HG03442 (cell line): ENCODE results near the gene MORN5.

Experiments
- ATAC-seq: cut with Tn5 transposase; IDR thresholded peaks from one replicate; pipeline ENCODE4 v1.9.1; 2021; ENCODE audit warnings: mild to moderate bottlenecking, moderate library complexity; ENCODE audit not compliant: unreplicated experiment

MORN5 gene

DNA sequence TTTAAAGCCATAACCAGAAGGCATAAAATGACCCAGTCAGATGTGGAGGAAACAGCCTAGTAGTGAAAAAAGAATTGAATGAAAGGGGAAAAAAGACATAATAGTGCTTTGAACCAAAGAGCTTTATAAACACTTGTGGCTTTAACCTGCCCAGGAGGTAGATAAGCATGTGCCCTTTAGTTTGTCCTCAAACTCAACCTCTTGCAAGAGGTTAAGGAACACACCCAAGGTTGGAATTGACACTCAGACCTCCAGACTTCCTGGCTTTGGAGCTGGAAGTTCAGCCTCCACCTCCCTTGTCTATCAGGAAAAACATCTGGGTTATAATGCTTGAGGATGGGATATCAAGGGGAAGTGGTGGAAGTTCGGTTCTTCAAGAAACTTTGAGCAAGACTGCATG is 16.4 kb upstream of the MORN5 start:
- ATAC-seq: no peak

DNA sequence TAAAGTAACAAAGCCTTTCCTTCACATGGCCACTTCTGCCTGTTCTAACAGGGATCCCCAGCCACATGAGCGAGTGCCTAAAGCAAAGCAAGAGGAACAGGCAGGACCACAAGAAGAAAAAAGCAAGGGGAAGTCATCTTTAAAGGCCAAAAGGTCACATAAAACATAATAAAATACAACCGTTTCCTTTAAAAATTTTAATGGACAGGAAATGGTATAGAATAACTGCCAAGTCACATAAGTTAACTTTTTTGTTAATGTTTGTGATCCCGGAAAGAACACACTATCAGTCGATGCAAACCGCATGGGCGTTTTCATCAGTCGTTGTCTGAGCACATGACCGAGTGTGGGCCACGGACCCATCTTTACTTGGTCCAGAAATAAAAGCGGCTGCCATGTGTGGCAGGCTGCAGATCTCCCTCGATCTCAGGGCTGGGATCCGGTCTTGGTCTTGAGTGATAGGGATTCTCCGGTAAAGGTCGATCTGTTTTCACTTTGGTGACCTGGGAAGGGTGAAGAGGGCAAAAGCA is 15.8 kb upstream of the MORN5 start:
- ATAC-seq: no peak

DNA sequence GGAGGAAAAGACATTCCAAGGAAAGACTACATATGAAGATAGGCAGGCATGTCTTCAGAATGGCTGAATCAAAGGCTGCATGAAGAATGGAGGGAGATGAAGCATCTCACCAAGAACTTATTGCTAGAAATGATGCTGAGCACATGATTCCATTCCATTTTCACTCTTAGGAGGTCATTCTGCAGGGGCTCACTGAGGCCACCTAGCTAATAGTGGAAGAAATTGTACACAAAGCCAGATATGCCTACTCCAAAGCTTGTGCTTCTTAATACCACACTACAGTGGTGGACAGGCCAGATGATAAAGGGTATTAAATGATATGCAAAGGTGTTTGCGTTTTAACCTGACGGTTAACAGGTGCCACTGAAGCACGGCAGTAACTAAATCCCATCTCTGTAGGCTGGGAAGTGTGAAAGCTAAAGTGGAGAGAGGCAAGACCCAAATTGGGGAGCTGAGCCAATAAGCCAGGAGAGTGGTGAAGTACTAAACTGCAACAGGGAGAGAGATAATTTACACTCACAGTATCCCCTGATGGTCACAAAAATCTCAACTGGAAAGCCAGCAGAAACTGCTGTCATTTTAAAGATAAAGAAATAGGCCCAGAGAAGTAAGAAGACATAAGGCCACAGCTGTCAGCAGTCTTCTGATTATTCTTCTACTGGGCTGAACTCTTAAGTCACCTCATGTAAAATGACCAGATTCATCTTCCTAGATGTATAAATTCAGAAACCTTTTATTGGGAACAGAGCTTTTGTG is 14.7 kb upstream of the MORN5 start:
- ATAC-seq: no peak

DNA sequence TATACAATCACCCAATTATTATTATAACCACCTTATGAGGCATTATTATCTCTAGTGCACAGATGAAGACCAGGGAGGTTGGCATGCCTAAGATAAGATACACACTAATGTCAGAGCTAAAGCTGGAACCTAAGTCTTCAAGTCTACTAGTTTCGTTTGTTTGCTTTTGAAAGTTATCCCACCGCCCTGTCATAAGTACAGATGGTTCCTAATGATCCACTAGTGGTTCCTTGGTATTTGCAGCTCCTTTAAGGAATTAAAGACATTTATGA is 14.2 kb upstream of the MORN5 start:
- ATAC-seq: no peak

DNA sequence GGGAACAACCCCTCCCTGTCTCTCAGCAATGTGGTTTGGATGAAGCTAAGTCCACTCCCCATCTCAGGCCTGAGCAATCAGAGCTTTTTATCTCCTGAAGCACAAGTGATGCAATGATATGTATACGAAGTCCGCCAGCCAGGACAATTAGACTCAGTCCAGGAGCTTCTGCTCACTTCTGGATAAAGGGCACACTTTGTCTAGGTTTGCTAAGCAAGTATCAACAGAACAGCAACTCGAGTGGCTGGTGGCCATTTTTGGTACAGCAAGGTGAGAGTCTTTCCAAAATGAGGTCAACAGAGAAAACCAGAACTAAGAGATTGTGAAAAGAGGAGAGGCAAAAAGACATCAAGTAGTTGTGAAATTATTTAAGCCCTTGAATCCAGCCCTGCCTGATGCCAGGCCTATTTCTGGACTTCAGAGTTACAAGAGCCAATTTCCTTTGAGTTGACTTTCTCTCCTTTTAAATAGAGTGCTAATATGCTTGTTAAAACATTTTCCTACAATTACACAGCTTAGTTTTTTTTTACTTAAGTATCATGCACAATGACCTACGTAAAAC is 8.4 kb upstream of the MORN5 start:
- ATAC-seq: no peak

DNA sequence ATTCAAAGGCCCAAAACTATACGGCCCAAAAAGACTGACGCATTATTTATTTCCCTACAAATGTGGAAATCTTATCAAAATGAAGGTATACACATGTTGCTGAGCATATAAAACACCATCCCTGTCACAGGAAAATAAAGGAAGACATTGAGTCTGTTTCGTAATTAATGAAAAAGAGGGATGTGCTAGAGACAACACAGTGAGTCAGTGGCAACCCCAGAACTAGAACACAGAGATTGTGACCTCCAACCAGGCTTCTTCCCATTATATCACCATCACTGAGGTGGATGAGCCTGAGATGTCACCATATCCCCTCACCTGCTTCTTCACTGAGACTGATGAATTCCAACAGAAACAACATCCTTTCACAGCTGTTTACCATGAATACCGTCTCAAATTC is 3.9 kb upstream of the MORN5 start:
- ATAC-seq: no peak

DNA sequence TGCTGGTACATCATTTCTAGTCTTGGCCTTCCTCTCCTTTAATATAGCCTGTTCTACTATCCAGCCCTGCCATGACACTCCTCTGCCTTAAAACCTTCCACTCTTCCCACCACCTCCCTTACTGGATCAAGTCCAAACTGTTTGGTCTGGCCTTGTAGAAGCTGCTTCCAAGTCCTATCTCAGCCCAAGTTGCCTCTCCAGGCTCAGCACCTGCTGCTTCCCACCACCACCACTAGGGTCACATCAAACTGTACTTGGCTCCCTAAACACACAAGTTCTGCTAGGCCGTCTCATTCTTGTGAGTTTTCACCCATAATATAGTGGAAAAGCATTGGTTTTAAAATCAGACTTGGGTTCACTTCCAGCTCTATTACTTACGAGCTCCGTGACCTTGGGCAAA is 1.5 kb upstream of the MORN5 start:
- no peak for ATAC-seq

DNA sequence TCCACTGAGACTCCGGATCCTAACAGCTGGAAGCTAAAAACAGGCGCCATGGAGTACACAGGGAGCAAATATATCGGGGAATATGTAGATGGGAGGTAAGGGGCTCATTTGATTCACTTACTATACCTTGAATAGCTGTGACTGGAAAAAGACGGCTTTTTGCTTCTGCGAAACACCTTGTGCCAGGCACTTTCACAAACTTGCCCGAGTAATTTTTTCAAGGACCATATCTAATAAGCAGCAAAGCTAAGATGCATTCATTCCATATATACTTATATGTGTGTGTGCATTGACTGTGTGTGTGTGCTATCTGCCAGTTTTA is 178 bp downstream of the MORN5 start:
- no peak for ATAC-seq

DNA sequence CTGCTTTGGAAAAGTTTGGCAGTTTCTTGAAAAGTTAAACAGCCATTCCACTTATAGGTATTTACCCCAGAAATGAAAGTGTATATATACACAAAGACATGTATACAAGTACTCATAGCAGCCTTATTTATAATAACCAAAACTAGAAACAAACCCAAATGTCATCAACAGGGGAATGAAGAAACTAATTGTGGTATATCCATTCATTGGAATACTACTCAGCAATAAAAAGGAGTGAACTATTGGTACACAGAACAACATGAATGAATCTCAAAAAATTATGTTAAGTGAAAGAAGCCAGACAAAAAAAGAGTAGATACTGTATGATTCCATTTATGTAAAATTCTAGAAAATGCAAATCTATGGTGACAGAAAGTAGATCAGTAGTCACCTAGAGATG is 2.7 kb downstream of the MORN5 start:
- ATAC-seq: no peak

DNA sequence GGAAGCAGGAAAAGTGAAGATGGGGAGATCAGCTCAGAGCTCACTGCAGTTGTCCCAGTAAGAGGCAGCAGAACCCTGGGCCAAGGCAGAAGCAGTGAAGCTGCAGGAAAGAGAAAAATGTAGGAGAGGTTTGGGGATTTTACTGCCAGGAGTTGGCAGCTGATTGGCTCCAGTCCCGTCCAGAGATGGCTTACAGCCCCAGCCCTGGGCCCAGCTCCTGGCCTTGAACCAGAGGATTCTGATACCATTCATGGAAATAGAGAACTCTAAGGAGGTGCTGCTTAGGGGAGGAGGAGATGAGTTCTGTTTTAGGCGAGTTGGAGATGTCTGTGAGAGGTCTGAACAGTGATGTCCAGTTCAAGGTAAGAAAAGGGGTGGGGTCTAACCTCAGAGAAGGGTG is 4.6 kb downstream of the MORN5 start:
- no peak for ATAC-seq

DNA sequence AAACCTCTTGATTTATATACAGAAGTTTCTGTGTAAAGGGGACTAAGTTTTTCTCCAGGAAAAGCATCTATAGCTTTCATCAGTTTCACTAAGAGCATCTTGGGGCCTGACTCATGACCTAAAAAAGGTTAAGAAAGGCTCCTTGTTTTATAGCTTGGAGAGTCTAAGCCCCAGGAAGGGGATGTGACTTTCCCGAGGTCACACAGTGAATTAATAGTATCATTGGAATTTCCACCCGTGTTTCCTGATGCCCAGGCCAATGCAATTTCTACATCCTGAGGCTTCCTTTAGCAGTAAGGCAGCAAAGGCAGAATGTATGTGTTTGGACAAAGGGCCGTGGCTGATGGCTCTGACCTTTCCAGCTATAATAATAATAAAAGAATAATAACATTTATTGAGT is 8.6 kb downstream of the MORN5 start:
- ATAC-seq: no peak

DNA sequence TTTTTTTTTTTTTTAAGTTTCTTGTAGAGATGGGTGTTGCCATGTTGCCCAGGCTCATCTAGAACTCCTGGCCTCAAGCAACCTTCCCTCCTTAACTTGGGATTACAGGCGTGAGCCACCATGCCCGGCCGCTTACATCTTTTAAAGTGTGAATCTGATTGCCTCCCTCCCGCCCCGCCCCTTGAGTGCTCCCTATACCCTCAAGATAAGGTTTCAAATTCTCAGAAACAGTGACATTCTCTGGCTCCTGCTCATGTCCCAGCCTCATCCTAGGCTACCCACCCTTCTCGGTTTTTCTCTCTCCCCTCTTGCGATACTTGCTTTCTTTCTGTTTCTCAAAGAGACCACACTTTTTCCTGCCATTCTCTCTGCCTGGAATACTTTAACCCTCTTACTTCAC is 12.4 kb downstream of the MORN5 start:
- ATAC-seq: no peak

DNA sequence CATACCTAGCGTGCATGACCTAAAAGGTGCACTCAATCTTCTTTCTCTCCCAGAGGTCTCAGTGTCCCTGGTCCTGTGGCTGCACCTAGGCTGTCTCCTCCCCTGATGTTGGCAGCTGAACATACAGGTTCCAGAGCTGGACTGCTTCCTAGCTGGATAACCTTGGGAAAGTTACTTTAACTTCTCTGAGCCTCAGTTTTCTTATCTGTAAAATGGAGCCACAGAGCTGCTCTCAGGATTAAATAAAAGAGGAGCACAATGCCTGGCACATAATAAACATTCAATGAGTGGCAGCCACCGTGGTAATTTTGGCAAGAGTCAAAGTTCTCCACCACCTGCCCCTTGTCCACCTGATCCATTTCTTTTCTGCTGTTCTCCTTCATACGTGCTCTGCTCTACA is 14.0 kb downstream of the MORN5 start:
- ATAC-seq: no peak

DNA sequence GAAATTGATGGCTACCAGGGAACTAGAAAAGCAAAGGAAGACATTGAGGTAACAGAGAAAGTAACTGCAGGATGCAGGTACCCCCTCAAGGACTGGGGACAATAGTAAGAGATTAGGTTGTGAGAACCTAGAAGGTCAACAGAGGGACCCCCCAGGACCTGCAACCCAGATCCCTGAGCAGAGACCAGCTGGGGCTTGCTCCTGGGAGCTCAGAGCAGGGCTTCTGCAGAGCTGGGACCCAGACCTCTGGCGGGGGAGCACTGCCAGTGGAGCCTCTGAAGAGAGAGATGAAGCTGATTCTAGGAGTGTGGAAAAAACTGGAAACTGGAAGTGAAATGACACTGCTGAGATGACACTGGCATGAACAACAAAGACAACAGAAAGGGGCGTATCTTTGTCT is 17.2 kb downstream of the MORN5 start:
- ATAC-seq: no peak

DNA sequence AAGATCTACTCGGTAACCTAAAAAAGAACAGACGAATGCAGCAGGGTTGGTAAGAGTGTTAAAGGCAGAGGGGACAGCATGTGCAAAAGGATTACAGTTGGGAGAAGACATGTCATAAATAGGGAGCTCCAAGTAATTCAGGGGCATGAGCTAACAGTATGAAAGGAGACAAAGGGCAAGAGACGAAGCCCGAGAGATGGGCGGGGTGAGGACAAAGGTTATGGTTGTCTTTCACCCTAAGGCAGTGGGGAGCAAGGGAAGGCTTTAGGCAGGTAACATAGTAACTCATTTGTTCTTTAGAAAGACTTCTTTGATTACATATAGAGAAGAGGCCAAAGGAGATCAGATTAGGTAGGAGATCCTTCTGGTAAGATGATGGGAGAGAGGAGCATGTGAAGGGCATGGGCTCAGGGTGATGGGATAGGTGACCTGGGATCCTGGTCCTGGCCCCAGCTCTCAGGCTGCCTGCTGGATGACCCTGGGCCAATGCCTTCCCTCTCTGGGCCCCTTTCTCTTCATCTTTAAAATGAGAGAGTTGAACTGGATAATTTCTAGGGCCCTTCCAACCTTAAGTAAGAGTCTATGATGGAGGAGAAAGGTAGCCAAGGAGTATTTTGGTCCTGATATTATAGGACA is 19.5 kb downstream of the MORN5 start:
- ATAC-seq: no peak

DNA sequence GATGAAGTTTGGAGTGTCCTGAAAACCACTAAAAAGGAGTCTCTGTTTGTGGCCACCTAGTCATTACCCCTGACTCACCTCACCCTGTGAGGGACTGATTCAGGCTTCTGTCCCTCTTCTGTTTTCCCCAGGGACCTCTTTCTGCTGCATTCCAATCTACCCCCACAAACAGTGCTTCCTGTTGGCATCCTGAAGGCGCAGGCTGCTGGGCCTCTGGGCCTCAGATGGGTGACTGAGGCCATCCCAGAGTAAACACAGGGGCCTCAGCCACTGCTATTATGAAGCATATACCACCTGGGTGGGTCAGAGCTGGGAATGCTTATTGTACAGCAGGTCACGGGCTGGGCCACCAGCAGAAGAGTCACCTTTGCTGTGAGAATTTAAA is 20.0 kb downstream of the MORN5 start:
- ATAC-seq: no peak

DNA sequence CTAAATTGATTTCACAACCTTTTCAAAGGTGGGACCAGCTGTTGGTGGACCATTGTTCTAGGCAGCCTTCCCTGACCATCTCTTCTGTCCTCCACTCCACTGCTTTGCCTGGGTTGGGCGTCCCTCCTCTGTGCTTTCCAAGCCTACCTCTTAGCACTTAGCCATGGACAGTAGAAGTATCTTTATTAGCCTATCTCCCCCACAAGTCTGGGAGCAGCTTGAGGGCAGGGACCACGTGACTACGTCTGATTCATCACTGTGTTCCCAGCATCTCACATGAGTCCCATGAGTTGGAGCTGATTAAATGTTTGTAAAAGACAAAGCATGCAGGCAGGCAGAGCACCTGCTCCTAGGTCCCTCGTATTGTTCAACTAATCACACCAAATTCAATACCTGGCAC is 20.9 kb downstream of the MORN5 start:
- no peak for ATAC-seq

DNA sequence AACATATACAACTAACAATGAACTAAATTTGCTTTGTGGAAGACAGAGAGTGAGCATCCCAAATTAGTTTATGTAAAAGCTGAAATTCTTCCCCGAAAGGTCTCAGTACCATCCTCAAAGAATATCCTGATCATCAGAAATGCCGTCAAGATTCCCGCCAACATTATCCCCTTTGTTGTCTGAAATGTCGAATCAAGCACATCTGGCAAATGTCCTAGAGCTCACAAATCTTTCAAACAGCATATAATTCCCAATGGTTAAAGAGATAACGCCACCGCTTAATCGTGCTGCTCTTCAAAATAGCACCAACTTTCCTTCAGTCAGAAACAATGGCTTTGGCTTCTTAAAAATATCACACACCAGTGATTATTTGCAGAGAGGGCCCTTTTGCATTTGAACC is 23.8 kb downstream of the MORN5 start:
- ATAC-seq: no peak

DNA sequence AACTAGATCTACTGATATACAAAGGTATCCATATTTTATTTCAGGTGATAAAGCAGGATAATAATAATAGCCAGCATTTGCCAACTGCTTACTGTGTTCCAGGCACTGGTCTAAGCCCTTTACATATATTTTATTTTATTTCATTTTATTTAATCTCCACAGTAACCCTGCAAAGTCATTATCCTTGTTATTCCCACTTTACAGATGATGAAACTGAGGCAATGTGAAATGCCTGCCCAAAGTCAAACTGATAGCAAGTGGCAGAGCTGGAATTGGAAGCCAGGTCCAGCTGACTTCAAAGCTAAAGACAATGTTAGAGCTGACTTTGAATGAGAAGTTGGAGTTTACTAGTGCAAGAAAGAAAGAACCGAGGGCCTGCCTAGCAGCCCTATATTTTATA is 24.8 kb downstream of the MORN5 start:
- no peak for ATAC-seq

DNA sequence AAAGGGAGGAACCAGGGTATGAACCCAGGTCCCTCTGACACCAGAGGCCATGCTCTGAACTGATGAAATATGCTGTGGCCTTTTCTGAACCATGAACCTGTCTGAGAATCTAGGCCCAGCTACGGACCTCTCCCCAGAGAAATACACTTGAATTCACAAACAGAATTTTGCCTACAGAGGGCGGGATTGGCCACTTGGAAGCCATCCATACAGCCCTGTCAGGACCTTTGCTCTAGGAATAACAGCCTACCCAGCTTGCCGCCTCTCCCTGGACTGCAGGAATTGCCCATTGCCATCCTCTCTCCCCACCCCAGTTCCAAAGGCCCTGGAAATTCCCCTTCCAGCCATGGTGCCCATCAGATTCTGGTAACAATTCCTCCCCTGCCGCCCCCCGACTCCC is 26.6 kb downstream of the MORN5 start:
- no peak for ATAC-seq

DNA sequence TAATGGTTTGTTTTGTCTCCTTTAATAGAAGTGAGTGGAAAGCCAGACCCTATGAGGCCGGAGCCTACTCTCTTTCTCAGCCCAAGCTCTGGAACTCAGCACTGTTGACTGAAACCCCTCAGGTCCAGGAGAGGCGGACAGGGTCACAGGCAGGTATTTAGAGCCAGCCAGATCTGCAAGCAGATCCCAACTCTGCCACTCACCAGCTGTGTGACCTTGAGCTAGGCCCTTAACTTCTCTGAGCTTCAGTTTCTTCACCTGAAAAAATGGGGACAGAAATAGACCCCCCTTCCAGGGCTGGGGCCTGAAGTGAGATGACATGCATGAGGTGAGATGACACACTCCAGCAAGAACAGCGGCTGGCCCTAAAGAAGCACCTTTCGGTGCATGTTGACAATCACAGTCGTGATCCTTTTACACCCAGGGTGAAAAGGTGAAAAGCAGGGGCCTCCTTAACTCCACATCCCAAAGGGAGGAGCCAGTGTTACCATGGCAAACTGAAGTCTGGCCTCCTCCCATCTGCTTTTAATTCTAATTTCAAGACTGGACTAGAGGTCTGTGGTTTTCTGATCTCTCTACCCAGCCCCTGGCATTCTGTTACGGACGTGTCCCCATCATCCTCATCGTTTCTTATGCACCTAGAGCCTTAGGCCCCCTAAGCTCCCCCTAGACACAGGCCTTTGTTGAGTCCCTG is 27.2 kb downstream of the MORN5 start:
- no peak for ATAC-seq

DNA sequence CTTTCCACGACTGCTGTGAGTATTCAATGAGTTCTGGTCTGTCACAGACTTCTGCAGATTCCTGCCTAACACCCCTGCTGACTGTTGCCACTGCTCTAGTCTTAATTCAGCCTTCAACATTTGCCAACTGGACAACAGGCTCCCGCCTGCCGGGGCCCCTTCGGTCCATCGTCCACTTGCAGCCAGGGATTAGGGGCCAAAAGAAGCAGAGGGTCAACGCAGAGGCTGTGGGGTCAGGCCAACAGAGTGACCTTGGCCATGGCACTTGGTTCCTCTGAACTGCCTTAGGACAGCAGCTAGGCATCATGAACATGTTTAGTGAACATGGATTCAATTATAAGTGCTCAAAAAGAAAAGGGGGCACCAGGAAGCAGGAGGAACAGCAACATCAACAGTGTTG is 28.7 kb downstream of the MORN5 start:
- ATAC-seq: no peak
